HepG2 (cell line): Measurements from ENCODE around the gene PSMB11. TPM values are rescaled to one million over a fixed set of nuclear protein-coding genes. Genes with fewer than 3 reads are reported as not detected.

Experiments used
- BCL6 ChIP-seq: IDR thresholded peaks from 2 replicates; pipeline ENCODE4 v1.6.1; 2016; ENCODE audit warnings: missing genetic modification reagents, missing compliant biosample characterization
- MATR3 ChIP-seq: sonication (generic); formaldehyde crosslinking; IDR thresholded peaks from 2 replicates; pipeline ENCODE4 v1.4.0; 2020; ENCODE audit warnings: missing genetic modification reagents
- PAWR ChIP-seq: sonication (generic); formaldehyde crosslinking; IDR thresholded peaks from 2 replicates; pipeline ENCODE4 v1.4.0; 2020; ENCODE audit warnings: missing genetic modification reagents, mild to moderate bottlenecking, borderline replicate concordance
- RARG ChIP-seq: sonication (generic); formaldehyde crosslinking; IDR thresholded peaks from 2 replicates; pipeline ENCODE4 v1.4.0; 2020; ENCODE audit warnings: low read depth, mild to moderate bottlenecking, missing genetic modification reagents
- SMC3 ChIP-seq: IDR thresholded peaks from 2 replicates; pipeline ENCODE4 v1.6.1; 2011; ENCODE audit warnings: low read length, improper control_type of control experiment
- SNAPC2 ChIP-seq: sonication (generic); formaldehyde crosslinking; IDR thresholded peaks from 2 replicates; pipeline ENCODE4 v1.8.1; 2022; ENCODE audit warnings: mild to moderate bottlenecking, missing genetic modification reagents
- SRSF1 ChIP-seq: fragments of 200-400 bp; formaldehyde crosslinking; optimal IDR thresholded peaks from 2 replicates; pipeline ENCODE3; 2017; ENCODE audit warnings: mild to moderate bottlenecking, low read depth, low read length, moderate library complexity
- ZFAT ChIP-seq: sonication (generic); formaldehyde crosslinking; conservative IDR thresholded peaks from 2 replicates; pipeline ENCODE4 v1.8.1; 2023; ENCODE audit warnings: missing genetic modification reagents, inconsistent platforms
- ZNF44 ChIP-seq: sonication (generic); formaldehyde crosslinking; IDR thresholded peaks from 2 replicates; pipeline ENCODE4 v1.5.1; 2020; ENCODE audit warnings: mild to moderate bottlenecking, missing genetic modification reagents
- ZNF598 ChIP-seq: sonication (generic); formaldehyde crosslinking; IDR thresholded peaks from 2 replicates; pipeline ENCODE4 v1.5.1; 2020; ENCODE audit warnings: mild to moderate bottlenecking, missing genetic modification reagents, borderline replicate concordance
- ZSCAN9 ChIP-seq: IDR thresholded peaks from 2 replicates; pipeline ENCODE4 v1.6.1; 2016; ENCODE audit warnings: borderline replicate concordance
- polyA plus RNA-seq, 8 experiments: library from polyadenylated mRNA; depleted of rRNA in 3 of 8; stranded (reverse) in 7 of 8; unstranded in 1 of 8; fragments of >200 nt; fragmentation: Illumina TruSeq in 4 of 8; extraction: Trizol in 4 of 8; gene quantifications; 2 replicates each; pipeline versions ENCODE4 v1.2.1 to v1.2.3, GENCODE V29; 2011 to 2016; ENCODE audit warnings: low read depth in 4 of 8, missing spikeins in 1 of 8, mixed read lengths in 1 of 8; ENCODE audit not compliant: insufficient read depth in 1 of 8
- total RNA-seq, 5 experiments: library from RNA; depleted of rRNA; stranded (reverse); fragments of >200 nt; fragmentation: Illumina TruSeq; extraction: Trizol; gene quantifications; 2 replicates each; pipeline ENCODE4 v1.2.3, GENCODE V29; 2016; ENCODE audit warnings: low read depth in 1 of 5
- TF ChIP-seq, protein P1 (sequence below): sonication (generic); formaldehyde crosslinking; IDR thresholded peaks from 2 replicates; pipeline ENCODE4; 2020; ENCODE audit warnings: missing genetic modification reagents, mild to moderate bottlenecking, borderline replicate concordance
- TF ChIP-seq, protein P2 (sequence below): sonication (generic); formaldehyde crosslinking; IDR thresholded peaks from 2 replicates; pipeline ENCODE4 v1.8.1; 2022; ENCODE audit warnings: mild to moderate bottlenecking, missing genetic modification reagents
- TF ChIP-seq, protein P3 (sequence below): IDR thresholded peaks from 2 replicates; pipeline ENCODE4 v1.6.1; 2016; ENCODE audit warnings: low read depth
- TF ChIP-seq, protein P4 (sequence below): sonication (generic); formaldehyde crosslinking; IDR thresholded peaks from 2 replicates; pipeline ENCODE4 v1.5.0; 2020; ENCODE audit warnings: mild to moderate bottlenecking, missing genetic modification reagents, moderate library complexity

Gene PSMB11
- total and polyA plus RNA-seq, 2 of the 13 experiments (the other 11 are each of a cell fraction or from before 2014, with no cell fraction given) = not detected

DNA sequence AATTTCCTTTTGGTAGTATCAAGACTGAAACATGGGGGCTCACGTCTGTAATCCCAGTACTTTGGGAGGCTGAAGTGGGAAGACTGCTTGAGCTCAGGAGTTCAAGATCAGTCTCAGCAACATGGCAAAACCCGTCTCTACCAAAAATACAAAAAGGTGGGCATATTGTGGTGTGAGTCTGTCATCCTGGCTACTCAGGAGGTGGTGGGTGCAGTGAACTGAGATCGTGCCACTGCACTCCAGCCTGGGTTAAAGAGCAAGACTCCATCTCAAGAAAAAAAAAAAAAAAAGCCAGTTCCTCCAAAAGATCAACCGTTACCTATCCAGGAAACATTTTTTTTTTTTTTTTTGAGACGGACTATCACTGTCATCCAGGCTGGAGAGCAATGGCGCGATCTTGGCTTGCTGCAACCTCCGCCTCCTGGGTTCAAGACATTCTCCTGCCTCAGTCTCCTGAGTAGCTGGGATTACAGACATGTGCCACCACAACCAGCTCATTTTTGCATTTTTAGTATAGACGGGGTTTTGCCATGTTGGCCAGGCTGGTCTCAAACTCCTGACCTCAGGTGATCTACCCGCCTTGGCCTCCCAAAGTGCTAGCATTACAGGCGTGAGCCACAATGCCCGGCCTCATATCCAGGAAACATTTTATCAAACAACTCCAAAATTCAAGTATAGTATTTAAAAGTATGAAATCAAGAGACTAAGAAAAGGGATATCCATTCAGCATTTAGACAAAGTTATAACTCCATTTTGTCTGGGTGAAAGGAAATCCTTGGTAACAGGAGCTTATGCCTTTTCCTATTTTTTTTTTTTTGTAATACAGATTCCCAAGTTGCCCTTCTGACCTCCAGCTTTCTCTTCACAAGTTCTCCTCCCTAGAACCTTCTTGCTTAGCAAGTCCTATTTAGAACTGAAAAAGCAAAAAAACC lies 49.5 kb downstream of the PSMB11 start (continued):
- TF ChIP-seq SMC3 = no peak
- 0 out of 2 replicates have a peak, but pooled peaks have one; percentile 48 for TF ChIP-seq ZNF598 (CRISPR knock-in tag)
- TF ChIP-seq, protein P1, sequence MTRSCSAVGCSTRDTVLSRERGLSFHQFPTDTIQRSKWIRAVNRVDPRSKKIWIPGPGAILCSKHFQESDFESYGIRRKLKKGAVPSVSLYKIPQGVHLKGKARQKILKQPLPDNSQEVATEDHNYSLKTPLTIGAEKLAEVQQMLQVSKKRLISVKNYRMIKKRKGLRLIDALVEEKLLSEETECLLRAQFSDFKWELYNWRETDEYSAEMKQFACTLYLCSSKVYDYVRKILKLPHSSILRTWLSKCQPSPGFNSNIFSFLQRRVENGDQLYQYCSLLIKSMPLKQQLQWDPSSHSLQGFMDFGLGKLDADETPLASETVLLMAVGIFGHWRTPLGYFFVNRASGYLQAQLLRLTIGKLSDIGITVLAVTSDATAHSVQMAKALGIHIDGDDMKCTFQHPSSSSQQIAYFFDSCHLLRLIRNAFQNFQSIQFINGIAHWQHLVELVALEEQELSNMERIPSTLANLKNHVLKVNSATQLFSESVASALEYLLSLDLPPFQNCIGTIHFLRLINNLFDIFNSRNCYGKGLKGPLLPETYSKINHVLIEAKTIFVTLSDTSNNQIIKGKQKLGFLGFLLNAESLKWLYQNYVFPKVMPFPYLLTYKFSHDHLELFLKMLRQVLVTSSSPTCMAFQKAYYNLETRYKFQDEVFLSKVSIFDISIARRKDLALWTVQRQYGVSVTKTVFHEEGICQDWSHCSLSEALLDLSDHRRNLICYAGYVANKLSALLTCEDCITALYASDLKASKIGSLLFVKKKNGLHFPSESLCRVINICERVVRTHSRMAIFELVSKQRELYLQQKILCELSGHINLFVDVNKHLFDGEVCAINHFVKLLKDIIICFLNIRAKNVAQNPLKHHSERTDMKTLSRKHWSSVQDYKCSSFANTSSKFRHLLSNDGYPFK (CRISPR knock-in tag) = no peak
- no peak for TF ChIP-seq ZSCAN9
- TF ChIP-seq BCL6 (CRISPR knock-in tag) = no peak
- TF ChIP-seq, protein P2, sequence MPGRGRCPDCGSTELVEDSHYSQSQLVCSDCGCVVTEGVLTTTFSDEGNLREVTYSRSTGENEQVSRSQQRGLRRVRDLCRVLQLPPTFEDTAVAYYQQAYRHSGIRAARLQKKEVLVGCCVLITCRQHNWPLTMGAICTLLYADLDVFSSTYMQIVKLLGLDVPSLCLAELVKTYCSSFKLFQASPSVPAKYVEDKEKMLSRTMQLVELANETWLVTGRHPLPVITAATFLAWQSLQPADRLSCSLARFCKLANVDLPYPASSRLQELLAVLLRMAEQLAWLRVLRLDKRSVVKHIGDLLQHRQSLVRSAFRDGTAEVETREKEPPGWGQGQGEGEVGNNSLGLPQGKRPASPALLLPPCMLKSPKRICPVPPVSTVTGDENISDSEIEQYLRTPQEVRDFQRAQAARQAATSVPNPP (CRISPR knock-in tag) = 0 out of 2 replicates have a peak, but pooled peaks have one; percentile 32
- TF ChIP-seq SRSF1 = no peak
- TF ChIP-seq, protein P3, sequence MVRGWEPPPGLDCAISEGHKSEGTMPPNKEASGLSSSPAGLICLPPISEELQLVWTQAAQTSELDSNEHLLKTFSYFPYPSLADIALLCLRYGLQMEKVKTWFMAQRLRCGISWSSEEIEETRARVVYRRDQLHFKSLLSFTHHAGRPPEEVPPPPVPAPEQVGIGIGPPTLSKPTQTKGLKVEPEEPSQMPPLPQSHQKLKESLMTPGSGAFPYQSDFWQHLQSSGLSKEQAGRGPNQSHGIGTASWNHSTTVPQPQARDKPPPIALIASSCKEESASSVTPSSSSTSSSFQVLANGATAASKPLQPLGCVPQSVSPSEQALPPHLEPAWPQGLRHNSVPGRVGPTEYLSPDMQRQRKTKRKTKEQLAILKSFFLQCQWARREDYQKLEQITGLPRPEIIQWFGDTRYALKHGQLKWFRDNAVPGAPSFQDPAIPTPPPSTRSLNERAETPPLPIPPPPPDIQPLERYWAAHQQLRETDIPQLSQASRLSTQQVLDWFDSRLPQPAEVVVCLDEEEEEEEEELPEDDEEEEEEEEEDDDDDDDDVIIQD (CRISPR knock-in tag) = no peak
- no peak for TF ChIP-seq PAWR
- TF ChIP-seq MATR3 (CRISPR knock-in tag) = no peak
- 0 out of 2 replicates have a peak, but pooled peaks have one; percentile 55 for TF ChIP-seq ZNF44 (CRISPR knock-in tag)
- TF ChIP-seq RARG (CRISPR knock-in tag) = no peak
- 0 out of 2 replicates have a peak, but pooled peaks have one; percentile 46 for TF ChIP-seq SNAPC2
- TF ChIP-seq, protein P4, sequence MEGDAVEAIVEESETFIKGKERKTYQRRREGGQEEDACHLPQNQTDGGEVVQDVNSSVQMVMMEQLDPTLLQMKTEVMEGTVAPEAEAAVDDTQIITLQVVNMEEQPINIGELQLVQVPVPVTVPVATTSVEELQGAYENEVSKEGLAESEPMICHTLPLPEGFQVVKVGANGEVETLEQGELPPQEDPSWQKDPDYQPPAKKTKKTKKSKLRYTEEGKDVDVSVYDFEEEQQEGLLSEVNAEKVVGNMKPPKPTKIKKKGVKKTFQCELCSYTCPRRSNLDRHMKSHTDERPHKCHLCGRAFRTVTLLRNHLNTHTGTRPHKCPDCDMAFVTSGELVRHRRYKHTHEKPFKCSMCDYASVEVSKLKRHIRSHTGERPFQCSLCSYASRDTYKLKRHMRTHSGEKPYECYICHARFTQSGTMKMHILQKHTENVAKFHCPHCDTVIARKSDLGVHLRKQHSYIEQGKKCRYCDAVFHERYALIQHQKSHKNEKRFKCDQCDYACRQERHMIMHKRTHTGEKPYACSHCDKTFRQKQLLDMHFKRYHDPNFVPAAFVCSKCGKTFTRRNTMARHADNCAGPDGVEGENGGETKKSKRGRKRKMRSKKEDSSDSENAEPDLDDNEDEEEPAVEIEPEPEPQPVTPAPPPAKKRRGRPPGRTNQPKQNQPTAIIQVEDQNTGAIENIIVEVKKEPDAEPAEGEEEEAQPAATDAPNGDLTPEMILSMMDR (CRISPR knock-in tag) = no peak
- TF ChIP-seq ZFAT (CRISPR knock-in tag) = no peak
